Gastrocnemius medialis (tissue), 4 donors: ENCODE measurements around the gene GALNT18.

Experiments used
- CTCF ChIP-seq, 5 experiments: fragments of 450-650 bp in 3 of 5; fragments of 200-600 bp in 2 of 5; sonication (generic) in 2 of 5; IDR thresholded peaks in 4 of 5; conservative IDR thresholded peaks in 1 of 5; 1 replicate in 4 of 5; 2 replicates in 1 of 5; pipeline ENCODE4 v1.5.1; 2016 to 2019; ENCODE audit warnings: antibody characterized with exemption in 5 of 5, mild to moderate bottlenecking in 3 of 5, moderate library complexity in 3 of 5
- POLR2A ChIP-seq, 2 donors: fragments of 450-650 bp; IDR thresholded peaks; one replicate each; pipeline ENCODE4 v1.6.1; 2017; ENCODE audit warnings: antibody characterized with exemption in 2 of 2, mild to moderate bottlenecking in 2 of 2, moderate library complexity in 2 of 2

- TF ChIP-seq POLR2A (IDR thresholded peaks at IDR 0.05): no peak
- no peak for TF ChIP-seq CTCF (IDR thresholded peaks at IDR 0.05 in 4 of 5, conservative IDR thresholded peaks at IDR 0.05 in 1 of 5)
Measured at GRCh38 chr11:11483627-11484026, 138.2 kb downstream of the GALNT18 start.
